Measurements from ENCODE around the gene HSPB3. TPM values are rescaled to one million over a fixed set of nuclear protein-coding genes. Genes with fewer than 3 reads are reported as not detected.

Gene HSPB3
- polyA plus RNA-seq, 1 experiment, result 0.62 TPM

- CTCF ChIA-PET, result interaction anchor here (0.9 to 4.1 kb wide), 4 partner anchors 19 to 677 kb away, joined by 3 to 30 read pairs (median 10); no protein-coding TSS in a partner anchor
- Histone ChIP-seq H3K9me3 (ENCODE audit: control insufficient read depth, insufficient read depth, low read length) (no peaks in the 10 kb centered on the region), H3K27ac (ENCODE audit: low read depth, low read length) (peak overlapping the region; percentile 68), H3K27me3 (ENCODE audit: control insufficient read depth, insufficient read depth, low read length) (no peaks in the 10 kb centered on the region), H3K4me3 (ENCODE audit: low read depth, low read length) (peak overlapping the region; percentile 23)
- POLR2A ChIA-PET, result interaction anchor here (1.3 to 2.1 kb wide), 3 partner anchors 9 to 20 kb away, joined by 3 to 12 read pairs (median 3); no protein-coding TSS in a partner anchor
- peak; percentile 16 for DNase-seq (ENCODE audit: low read depth, low spot score)
- no peak for TF ChIP-seq CTCF (IDR thresholded peaks at IDR 0.05; ENCODE audit: low read depth, low read length)
Observed at GRCh38 chr5:54470128-54470527, 14.6 kb downstream of the HSPB3 start.

- Histone ChIP-seq H3K27ac (ENCODE audit: low read depth, low read length) (peak overlapping the region; percentile 68), H3K27me3 (ENCODE audit: control insufficient read depth, insufficient read depth, low read length) (no peaks in the 10 kb centered on the region), H3K4me3 (ENCODE audit: low read depth, low read length) (no peak overlapping the region), H3K9me3 (ENCODE audit: control insufficient read depth, insufficient read depth, low read length) (no peaks in the 10 kb centered on the region)
- DNase-seq (ENCODE audit: low read depth, low spot score), result peak; percentile 21
- TF ChIP-seq CTCF (IDR thresholded peaks at IDR 0.05; ENCODE audit: low read depth, low read length), result no peak
- CTCF ChIA-PET, result interaction anchor here (0.9 to 4.1 kb wide), 4 partner anchors 19 to 676 kb away, joined by 3 to 30 read pairs (median 10); no protein-coding TSS in a partner anchor
- POLR2A ChIA-PET, result interaction anchor here (1.3 to 2.1 kb wide), 3 partner anchors 10 to 19 kb away, joined by 3 to 12 read pairs (median 3); no protein-coding TSS in a partner anchor
Observed at GRCh38 chr5:54470677-54471076, 15.2 kb downstream of the HSPB3 start.

- Histone ChIP-seq H3K4me3 (ENCODE audit: low read depth, low read length) (no peak overlapping the region), H3K27me3 (ENCODE audit: control insufficient read depth, insufficient read depth, low read length) (no peaks in the 10 kb centered on the region), H3K9me3 (ENCODE audit: control insufficient read depth, insufficient read depth, low read length) (no peaks in the 10 kb centered on the region), H3K27ac (ENCODE audit: low read depth, low read length) (no peak overlapping the region)
- ChIA-PET POLR2A (interaction anchor here (2.1 kb wide), 1 partner anchor 14 kb away, joined by 12 read pairs; no protein-coding TSS in a partner anchor), CTCF (interaction anchor here (1.3 to 4.1 kb wide), 4 partner anchors 18 to 228 kb away, joined by 3 to 30 read pairs (median 11); no protein-coding TSS in a partner anchor)
- TF ChIP-seq CTCF (IDR thresholded peaks at IDR 0.05; ENCODE audit: low read depth, low read length), result no peak
- no peak for DNase-seq (ENCODE audit: low read depth, low spot score)
Observed at GRCh38 chr5:54471398-54471797, 15.9 kb downstream of the HSPB3 start.

GRCh38 chr5:54476682-54477081 is 21.2 kb downstream of the HSPB3 start:
- ChIA-PET CTCF (no interaction called here), POLR2A (no interaction called here)
- no peak for TF ChIP-seq CTCF (IDR thresholded peaks at IDR 0.05; ENCODE audit: low read depth, low read length)
- Histone ChIP-seq H3K9me3 (ENCODE audit: control insufficient read depth, insufficient read depth, low read length) (no peaks in the 10 kb centered on the region), H3K27ac (ENCODE audit: low read depth, low read length) (no peak overlapping the region), H3K4me3 (ENCODE audit: low read depth, low read length) (no peak overlapping the region), H3K27me3 (ENCODE audit: control insufficient read depth, insufficient read depth, low read length) (peaks cover 10% of the 10 kb centered on the region)
- DNase-seq (ENCODE audit: low read depth, low spot score), result no peak

GRCh38 chr5:54477941-54478478 is 22.5 kb downstream of the HSPB3 start:
- no peak for TF ChIP-seq CTCF (IDR thresholded peaks at IDR 0.05; ENCODE audit: low read depth, low read length)
- CTCF ChIA-PET, result interaction anchor here (1.0 kb wide), 1 partner anchor 12 kb away, joined by 3 read pairs; no protein-coding TSS in a partner anchor
- POLR2A ChIA-PET, result no interaction called here
- peaks cover 15% of the 10 kb centered on the region for H3K27me3 ChIP-seq (ENCODE audit: control insufficient read depth, insufficient read depth, low read length)
- H3K9me3 ChIP-seq (ENCODE audit: control insufficient read depth, insufficient read depth, low read length), result no peaks in the 10 kb centered on the region
- no peak for DNase-seq (ENCODE audit: low read depth, low spot score)
- H3K27ac ChIP-seq (ENCODE audit: low read depth, low read length), result no peak overlapping the region
- H3K4me3 ChIP-seq (ENCODE audit: low read depth, low read length), result no peak overlapping the region
